Dermis blood vessel endothelial cell (primary cell): ENCODE results near the gene RASA4B. TPM values are rescaled to one million over a fixed set of nuclear protein-coding genes. Genes with fewer than 3 reads are reported as not detected.
"Not testable (repeated sequence)": the region's sequence is repeated elsewhere in the genome, so short reads cannot be mapped to it uniquely, and the experiment has no call there.

ENCODE experiments used
- DNase-seq: peaks from one replicate; pipeline ENCODE4 v3.0.0; 2010
- total RNA-seq: library from RNA; depleted of rRNA; stranded (reverse); fragments of >200 nt; gene quantifications from 2 replicates; pipeline ENCODE4 v1.2.3, GENCODE V29; 2014

RASA4B gene
- total RNA-seq, 1 donor from 2014 or later: 13.1 TPM

GRCh38 chr7:102473271-102473991, 44.1 kb downstream of the RASA4B start:
- no peak for DNase-seq

- DNase-seq: no peak
These were observed 45.2 kb downstream of the RASA4B start for GRCh38 chr7:102472126-102473041.

GRCh38 chr7:102471791-102472125, 45.8 kb downstream of the RASA4B start:
- DNase-seq: no peak

- no peak for DNase-seq
These were observed 47.4 kb downstream of the RASA4B start for GRCh38 chr7:102469972-102470825.

- no peak for DNase-seq
These were observed 48.1 kb downstream of the RASA4B start for GRCh38 chr7:102469351-102469971.

- no peak for DNase-seq
These were observed 48.9 kb downstream of the RASA4B start for GRCh38 chr7:102468478-102469350.

GRCh38 chr7:102467581-102468477, 49.7 kb downstream of the RASA4B start:
- DNase-seq: no peak

GRCh38 chr7:102466097-102466496, 51.5 kb downstream of the RASA4B start:
- no peak for DNase-seq

GRCh38 chr7:102464577-102465280, 52.8 kb downstream of the RASA4B start, which contains the start of the genes ALKBH4 and LRWD1:
TSS of gene ALKBH4 (minus strand) at chr7:102464863. CDS start at chr7:102464836, 27 bp downstream.
TSS of gene LRWD1 (plus strand) at chr7:102464984. CDS start at chr7:102465081, 97 bp downstream.
- peak; percentile 93 for DNase-seq

GRCh38 chr7:102463841-102464576, 53.6 kb downstream of the RASA4B start:
- peak; percentile 22 for DNase-seq

GRCh38 chr7:102460467-102460866, 57.1 kb downstream of the RASA4B start:
- no peak for DNase-seq

- DNase-seq: no peak
These were observed 58.2 kb downstream of the RASA4B start for GRCh38 chr7:102459221-102459844.

- no peak for DNase-seq
These were observed 60.1 kb downstream of the RASA4B start for GRCh38 chr7:102457352-102457924.

GRCh38 chr7:102456327-102456726, 61.2 kb downstream of the RASA4B start:
- no peak for DNase-seq

GRCh38 chr7:102455596-102455995, 62.0 kb downstream of the RASA4B start:
- DNase-seq: no peak

- DNase-seq: not testable (repeated sequence)
These were observed 62.6 kb downstream of the RASA4B start for GRCh38 chr7:102454932-102455331.

GRCh38 chr7:102454468-102454867, 63.1 kb downstream of the RASA4B start:
- no peak for DNase-seq

GRCh38 chr7:102453319-102453718, 64.3 kb downstream of the RASA4B start:
- no peak for DNase-seq
